Activated CD4-positive, alpha-beta T cell treated with anti-CD3 and anti-CD28 coated beads, Interleukin-2, amount 50 U/mL, for 48 hours (primary cell): Measurements from ENCODE around the gene AGTR1.

Experiments used
- DNase-seq, 2 experiments: peaks; one replicate each; pipeline ENCODE4 v3.0.0-alpha.2; 2020

Gene AGTR1

GRCh38 chr3:148697306-148698189 lies at the start of gene AGTR1:
AGTR1 (plus strand) TSS chr3:148697903; CDS start chr3:148741036, 43,133 bp downstream.
- DNase-seq: no peak

- no peak for DNase-seq
Observed at GRCh38 chr3:148648685-148649352, 48.9 kb upstream of the AGTR1 start.

GRCh38 chr3:148651549-148651948 lies 46.2 kb upstream of the AGTR1 start:
- DNase-seq: no peak

- DNase-seq: no peak
Observed at GRCh38 chr3:148654433-148654832, 43.3 kb upstream of the AGTR1 start.

GRCh38 chr3:148657470-148657869 lies 40.2 kb upstream of the AGTR1 start:
- DNase-seq: no peak

DNA sequence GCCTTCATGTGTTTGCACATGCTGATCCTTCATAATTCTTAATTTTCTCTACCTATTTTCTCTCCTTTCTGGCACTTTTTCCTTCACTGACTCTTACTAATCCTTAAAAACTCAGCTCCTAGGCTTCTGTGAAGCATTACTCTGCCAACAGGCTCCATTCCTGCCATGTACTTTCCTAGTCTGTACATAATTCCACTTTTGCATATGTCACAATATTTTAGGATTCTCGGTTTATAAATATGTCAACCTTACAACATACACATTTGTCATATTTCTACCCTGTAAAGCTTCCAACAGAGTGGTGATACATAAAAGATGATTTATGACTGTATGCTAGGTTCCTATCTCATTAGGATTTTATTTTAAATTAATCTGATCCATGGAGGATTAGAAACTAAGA lies 38.2 kb upstream of the AGTR1 start:
- no peak for DNase-seq

DNA sequence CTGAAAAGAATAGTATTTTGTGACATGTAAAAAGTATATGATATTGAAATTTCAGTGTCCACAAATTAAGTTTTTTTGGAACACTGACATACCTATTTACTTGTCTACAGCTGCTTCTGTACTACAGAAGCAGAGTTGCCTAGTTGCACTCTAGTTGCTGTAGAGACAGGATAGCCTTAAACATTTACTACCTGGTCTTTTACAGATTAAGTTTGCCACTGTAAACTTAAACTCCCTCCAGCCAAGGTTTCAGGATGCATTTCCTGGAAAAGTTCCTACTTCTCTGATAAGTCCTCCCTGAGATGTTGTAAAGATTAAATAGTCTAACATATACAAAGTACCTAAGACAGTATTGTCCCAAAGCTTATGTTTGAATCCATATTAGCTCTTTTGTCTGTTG lies 17.4 kb upstream of the AGTR1 start:
- no peak for DNase-seq

DNA sequence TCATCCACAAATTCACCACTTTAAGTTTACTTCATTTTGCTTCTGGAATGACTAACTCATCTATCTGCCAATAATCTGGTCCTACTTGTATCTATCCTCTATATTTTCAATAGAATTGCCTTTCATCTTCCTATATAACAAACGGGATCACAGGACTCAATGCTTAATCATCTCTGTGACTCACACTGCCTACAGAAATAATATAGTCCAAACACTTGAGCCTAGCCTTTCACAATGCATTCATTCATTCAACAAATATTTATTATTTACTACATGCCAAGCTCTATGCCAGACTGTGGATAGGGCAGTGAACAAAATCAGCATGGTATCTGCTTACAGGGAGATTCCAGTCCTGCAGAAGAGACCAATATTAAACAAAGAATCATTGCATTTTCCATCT lies 16.6 kb upstream of the AGTR1 start:
- no peak for DNase-seq

DNA sequence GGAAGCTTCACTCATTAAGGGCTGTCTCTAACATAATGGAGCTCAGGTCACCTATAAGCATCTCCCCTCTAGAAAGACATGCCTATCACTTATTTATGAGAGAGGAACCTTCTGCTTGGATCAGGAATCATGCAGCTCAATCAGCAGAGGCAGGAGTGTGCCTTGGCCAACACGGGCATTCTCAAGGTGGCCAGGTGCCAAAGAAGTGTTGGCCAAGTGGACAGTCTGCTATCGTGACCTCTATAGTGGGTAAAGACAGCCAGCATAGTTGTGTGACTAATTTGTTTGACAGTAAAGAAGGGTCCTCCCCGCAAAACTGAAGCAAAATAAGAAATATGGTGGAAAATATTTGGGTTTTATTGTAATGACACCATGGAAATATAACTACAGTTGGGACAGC lies 14.7 kb upstream of the AGTR1 start:
- DNase-seq: no peak

DNA sequence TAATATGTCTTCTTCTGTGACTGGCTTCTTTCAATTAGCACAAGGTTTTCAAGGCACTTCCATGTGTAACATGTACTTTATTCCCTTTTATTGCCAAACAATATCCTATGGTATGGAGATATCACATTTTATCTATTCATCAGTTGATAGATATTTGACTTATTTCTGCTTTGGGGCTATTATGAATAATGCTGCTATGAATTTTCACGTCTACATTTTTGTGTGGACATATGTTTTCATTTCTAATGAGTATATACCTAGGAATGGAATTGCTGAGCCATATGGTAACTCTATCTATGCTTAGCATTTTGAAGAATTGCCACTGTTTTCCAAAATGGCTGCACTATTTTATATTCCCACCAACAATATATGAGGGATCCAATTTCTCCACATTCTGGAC lies 3.6 kb upstream of the AGTR1 start:
- no peak for DNase-seq

- DNase-seq: no peak
Observed at GRCh38 chr3:148698190-148698810, 597 bp downstream of the AGTR1 start.

DNA sequence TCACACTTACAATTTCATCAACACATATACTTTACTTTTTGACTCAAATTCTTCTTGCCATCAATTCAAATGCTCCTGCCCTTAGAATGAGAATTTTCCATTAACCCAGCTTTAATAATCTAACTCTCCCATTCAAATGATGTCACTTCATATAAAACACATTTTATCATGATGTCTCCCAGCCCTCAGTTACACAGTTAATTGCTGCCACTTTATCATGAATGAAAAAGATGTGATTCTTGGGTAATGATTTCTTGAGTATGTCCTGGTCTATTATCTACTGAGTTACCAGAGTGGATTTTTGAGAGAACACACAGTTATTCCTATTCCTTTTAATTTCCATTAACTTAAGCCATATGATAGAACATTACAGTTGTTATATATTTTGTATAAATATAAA lies 7.6 kb downstream of the AGTR1 start:
- no peak for DNase-seq

DNA sequence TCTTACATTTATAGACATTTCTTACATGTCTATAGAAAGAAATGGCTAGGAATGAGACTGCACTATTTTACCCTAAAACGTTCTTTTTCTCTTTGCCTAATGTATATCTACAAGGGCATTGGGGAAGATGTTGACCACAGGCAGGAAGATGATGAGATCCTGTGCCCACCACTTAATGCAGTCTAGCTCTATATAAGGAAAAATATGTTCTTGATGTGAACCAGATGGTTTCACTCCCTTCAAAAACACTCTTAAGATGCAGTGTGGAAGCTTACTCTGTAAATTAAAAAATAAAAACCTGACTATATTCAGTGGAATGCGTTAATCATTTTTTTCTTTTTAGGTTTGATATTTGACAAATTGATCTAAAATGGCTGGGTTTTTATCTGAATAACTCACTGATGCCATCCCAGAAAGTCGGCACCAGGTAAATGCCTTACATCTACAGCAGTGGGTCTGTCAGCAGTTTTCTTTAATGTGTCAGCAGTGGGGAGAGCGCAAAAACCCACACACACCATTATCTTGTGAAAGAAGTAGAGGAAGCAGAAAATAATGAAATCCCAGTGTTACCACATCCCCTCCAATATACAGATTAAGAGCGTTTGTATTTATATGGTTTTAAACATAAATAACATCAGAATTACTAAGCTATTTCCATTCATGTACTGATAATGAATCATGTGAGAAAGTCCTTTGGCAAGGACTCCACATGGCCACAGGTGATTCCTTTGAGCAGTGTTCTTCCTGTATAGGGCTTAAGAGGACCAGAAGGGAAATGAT lies 10.1 kb downstream of the AGTR1 start:
- DNase-seq: no peak

GRCh38 chr3:148708409-148708808 lies 10.7 kb downstream of the AGTR1 start:
- no peak for DNase-seq

GRCh38 chr3:148709560-148710253 lies 12.0 kb downstream of the AGTR1 start:
- DNase-seq: no peak

GRCh38 chr3:148710665-148711064 lies 13.0 kb downstream of the AGTR1 start:
- DNase-seq: no peak

GRCh38 chr3:148711981-148712666 lies 14.4 kb downstream of the AGTR1 start:
- DNase-seq: no peak

- no peak for DNase-seq
Observed at GRCh38 chr3:148714521-148714920, 16.8 kb downstream of the AGTR1 start.

- DNase-seq: no peak
Observed at GRCh38 chr3:148716657-148717056, 19.0 kb downstream of the AGTR1 start.

DNA sequence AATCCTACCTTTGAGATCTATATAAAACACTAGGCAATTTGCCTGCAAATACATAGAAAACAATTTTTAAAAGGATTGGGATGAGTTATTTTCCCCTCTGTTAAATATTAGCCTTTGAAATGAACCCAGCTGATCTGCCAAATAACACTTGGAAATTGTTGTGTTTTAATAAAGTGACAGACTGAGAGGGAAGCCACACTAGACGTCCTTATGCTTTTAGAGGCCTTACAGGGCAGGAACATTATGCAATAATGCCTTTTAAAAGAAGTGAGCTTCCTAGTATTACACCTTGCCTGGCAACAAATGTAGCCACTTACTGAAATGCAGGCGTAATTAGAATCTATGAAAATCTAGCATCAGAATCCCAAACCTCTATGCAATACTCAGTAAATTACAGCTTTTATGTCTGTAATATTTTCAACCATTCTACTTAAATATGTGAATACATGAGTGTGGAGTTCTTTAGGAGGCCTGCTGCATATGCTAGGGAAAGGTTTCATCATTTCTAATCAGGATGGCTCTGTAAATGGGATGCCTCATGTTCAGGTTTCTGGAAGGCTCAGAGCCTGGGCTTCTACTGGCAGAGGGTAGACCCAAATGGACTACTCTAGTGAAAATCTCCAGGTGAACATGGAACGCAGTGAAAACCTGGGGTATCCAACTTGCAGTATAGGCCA lies 20.3 kb downstream of the AGTR1 start:
- DNase-seq: no peak
